Panc1 (cell line): ENCODE measurements around the gene RILP. TPM values are rescaled to one million over a fixed set of nuclear protein-coding genes. Genes with fewer than 3 reads are reported as not detected.

Experiments used
- ATAC-seq: fragments of 200-7000 bp; cut with Tn5 transposase; 2 replicates; pipeline ENCODE4 v1.9.1; 2020; ENCODE audit warnings: mild to moderate bottlenecking, moderate library complexity
- Bru-seq: library from RNA; stranded (reverse); fragments of 400-500 nt; gene quantifications from one replicate; lab custom pipeline; 2021; lab: Mats Ljungman, UMichigan
- BruChase-seq, 2 experiments: library from RNA; stranded (reverse); fragments of 400-500 nt; gene quantifications; one replicate each; lab custom pipeline; 2021; lab: Mats Ljungman, UMichigan
- BruUV-seq: library from RNA; stranded (reverse); fragments of 400-500 nt; replicated peaks from 2 replicates; lab custom pipeline; 2021; lab: Mats Ljungman, UMichigan
- CTCF ChIA-PET: fragments of 300-600 bp; sonication (Branson Sonifier 250); formaldehyde crosslinking; loops from one replicate; lab custom pipeline; 2022; ENCODE audit warnings: antibody characterized with exemption; lab: Charles Lee
- POLR2A ChIA-PET: fragments of 300-600 bp; sonication (Branson Sonifier 250); formaldehyde crosslinking; loops from one replicate; lab custom pipeline; 2022; ENCODE audit warnings: antibody characterized with exemption; lab: Charles Lee
- DNase-seq: peaks from one replicate; pipeline ENCODE4 v3.0.0-alpha.2; 2010; ENCODE audit warnings: low read depth, low spot score
- H3K27ac ChIP-seq: 2 replicates; pipeline ENCODE4 v1.5.1; 2011; ENCODE audit warnings: mild to moderate bottlenecking, low read length, inconsistent platforms
- H3K27me3 ChIP-seq: fragments of 200-500 bp; sonication (Bioruptor generic); 2 replicates; pipeline ENCODE4 v1.6.0; 2014; ENCODE audit warnings: low read length, inconsistent platforms; ENCODE audit not compliant: control insufficient read depth, insufficient read depth
- H3K36me3 ChIP-seq: fragments of 200-500 bp; sonication (Bioruptor generic); 2 replicates; pipeline ENCODE4 v1.5.1; 2014; ENCODE audit warnings: inconsistent platforms, mild to moderate bottlenecking, low read length, moderate library complexity; ENCODE audit not compliant: control insufficient read depth, insufficient read depth
- H3K4me1 ChIP-seq: 2 replicates; pipeline ENCODE4 v1.5.1; 2011; ENCODE audit warnings: inconsistent platforms, mild to moderate bottlenecking, low read length, moderate library complexity; ENCODE audit not compliant: control insufficient read depth, insufficient read depth
- H3K4me3 ChIP-seq, 2 experiments: 2 replicates each; pipeline ENCODE4 v1.5.1; 2011 to 2012; ENCODE audit warnings: low read depth in 2 of 2, low read length in 2 of 2, mild to moderate bottlenecking in 2 of 2, inconsistent platforms in 1 of 2, moderate library complexity in 1 of 2
- H3K9me3 ChIP-seq: fragments of 200-500 bp; sonication (Bioruptor generic); 2 replicates; pipeline ENCODE4 v1.5.1; 2014; ENCODE audit warnings: low read depth, mild to moderate bottlenecking, inconsistent platforms, low read length, moderate library complexity; ENCODE audit not compliant: control insufficient read depth, insufficient read depth
- CTCF ChIP-seq: fragments of 450-650 bp; IDR thresholded peaks from 2 replicates; pipeline ENCODE4 v1.5.1; 2017; ENCODE audit warnings: mild to moderate bottlenecking
- POLR2AphosphoS5 ChIP-seq: IDR thresholded peaks from 2 replicates; pipeline ENCODE4 v1.6.1; 2012; ENCODE audit warnings: mild to moderate bottlenecking, low read depth, low read length, moderate library complexity
- REST ChIP-seq, 2 experiments: IDR thresholded peaks; 2 replicates each; pipeline ENCODE4 v1.6.1; 2011 to 2012; ENCODE audit warnings: low read depth in 2 of 2, control low read depth in 1 of 2, low read length in 1 of 2, mild to moderate bottlenecking in 1 of 2, moderate library complexity in 1 of 2; ENCODE audit not compliant: insufficient read depth in 1 of 2
- SIN3A ChIP-seq: IDR thresholded peaks from 2 replicates; pipeline ENCODE4 v1.6.1; 2012; ENCODE audit warnings: low read depth, mild to moderate bottlenecking, low read length, moderate library complexity, borderline replicate concordance; ENCODE audit not compliant: insufficient read depth
- TCF7L2 ChIP-seq: IDR thresholded peaks from 2 replicates; pipeline ENCODE4 v1.6.1; 2011; ENCODE audit warnings: mild to moderate bottlenecking, low read depth, low read length, inconsistent platforms
- in situ Hi-C: cut with HindIII; loops from 2 replicates; pipeline ENCODE4 v1.10.0; 2016; ENCODE audit warnings: low sequenced_read_pairs, low pct_unique_long_range_greater_than_20kb
- intact Hi-C: fragments of 100-400 bp; cut with micrococcal nuclease; formaldehyde crosslinking; loops from one replicate; pipeline ENCODE4 v1.10.0; 2022; ENCODE audit not compliant: unreplicated experiment
- long read RNA-seq: library from polyadenylated mRNA; unstranded; transcript quantifications from one replicate; pipeline ENCODE4 v2.0.0, GENCODE V29; 2021; ENCODE audit not compliant: unreplicated experiment
- polyA plus RNA-seq: library from polyadenylated mRNA; unstranded; fragments of >200 nt; gene quantifications from one replicate; pipeline ENCODE4 v1.2.1, GENCODE V29; 2012; ENCODE audit warnings: missing spikeins; ENCODE audit not compliant: insufficient read length
- total RNA-seq: library from RNA; stranded (reverse); gene quantifications from one replicate; pipeline ENCODE4 v1.2.1, GENCODE V29; 2021; ENCODE audit not compliant: unreplicated experiment

Gene RILP, protein sequence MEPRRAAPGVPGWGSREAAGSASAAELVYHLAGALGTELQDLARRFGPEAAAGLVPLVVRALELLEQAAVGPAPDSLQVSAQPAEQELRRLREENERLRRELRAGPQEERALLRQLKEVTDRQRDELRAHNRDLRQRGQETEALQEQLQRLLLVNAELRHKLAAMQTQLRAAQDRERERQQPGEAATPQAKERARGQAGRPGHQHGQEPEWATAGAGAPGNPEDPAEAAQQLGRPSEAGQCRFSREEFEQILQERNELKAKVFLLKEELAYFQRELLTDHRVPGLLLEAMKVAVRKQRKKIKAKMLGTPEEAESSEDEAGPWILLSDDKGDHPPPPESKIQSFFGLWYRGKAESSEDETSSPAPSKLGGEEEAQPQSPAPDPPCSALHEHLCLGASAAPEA
- total RNA-seq: 20.8 TPM
- polyA plus RNA-seq: 25.5 TPM
- Bru-seq, nascent RNA: percentile 55 among the genes with signal in this experiment
- BruChase-seq, experiment 1, labeled RNA remaining after a 2-hour chase: percentile 65 among the genes with signal in this experiment
- BruChase-seq, experiment 2, labeled RNA remaining after a 6-hour chase: percentile 67 among the genes with signal in this experiment
- long read RNA-seq, transcript RILP-201 (8 exons, 1,771 nt): major isoform, 19 of 36 reads
- long read RNA-seq, partial matches to known transcripts: 4 of 36 reads
- long read RNA-seq, other reads (novel, unspliced or antisense): 13 of 36 reads

- peaks cover 17% of the 10 kb centered on the region for H3K4me1 ChIP-seq
- CTCF ChIA-PET: interaction anchor here (0.7 kb wide), 2 partner anchors 19 to 63 kb away, joined by 3 to 5 read pairs; no protein-coding TSS in a partner anchor
- 0 out of 2 replicates have a peak, but pooled peaks have one; percentile 22 for TF ChIP-seq SIN3A
- peak; percentile 73 for TF ChIP-seq POLR2AphosphoS5
- 0 out of 4 replicates have a peak, but pooled peaks of 1 of the 2 experiments have one; percentile 31 for TF ChIP-seq REST (IDR thresholded peaks at IDR 0.05; ENCODE audit: insufficient read depth in 1 of 2, low read depth in 2 of 2, low read length in 1 of 2)
- no peak for TF ChIP-seq CTCF
- H3K27me3 ChIP-seq: no peaks in the 10 kb centered on the region
- DNase-seq: no peak
- POLR2A ChIA-PET: interaction anchor here (0.5 to 0.6 kb wide), 2 partner anchors 17 to 83 kb away, joined by 3 to 4 read pairs; no protein-coding TSS in a partner anchor
- peak within 1 kb of the TSS; percentile 75 for H3K27ac ChIP-seq
- peaks cover 2% of the 10 kb centered on the region for H3K36me3 ChIP-seq
- no TSS peak for BruUV-seq
- H3K9me3 ChIP-seq: no peaks in the 10 kb centered on the region
- intact Hi-C loops: no loop called here
- peak; percentile 77 for ATAC-seq
- H3K4me3 ChIP-seq: peak within 1 kb of the TSS; percentile 51 to 53
- in situ Hi-C loops: no loop called here
These were observed at the start of gene RILP for GRCh38 chr17:1649844-1650501. RILP (minus strand) TSS chr17:1649866; CDS start chr17:1649804, 62 bp downstream.

DNA sequence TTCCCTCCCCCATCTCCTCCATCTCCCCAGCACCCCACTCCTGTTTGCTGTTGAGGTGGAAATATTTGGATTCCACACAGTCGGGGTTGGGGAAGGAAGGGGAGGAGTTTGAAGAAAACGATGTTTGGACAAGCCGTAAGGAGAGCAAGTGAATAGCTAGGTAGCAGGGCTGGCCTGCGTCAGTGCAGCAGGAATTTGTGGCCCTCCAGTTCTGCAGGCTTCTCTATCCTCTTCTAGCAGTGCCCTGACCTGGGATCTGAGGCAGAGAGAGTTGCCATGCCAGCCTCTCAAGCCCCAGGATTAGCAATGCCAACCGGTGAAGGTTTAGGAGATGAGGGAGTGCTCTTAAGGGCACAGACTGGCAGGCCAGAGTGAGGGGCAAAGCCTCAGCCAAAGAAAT, 48.0 kb upstream of the RILP start:
- Histone ChIP-seq H3K4me1 (no peaks in the 10 kb centered on the region), H3K27ac (no peak overlapping the region), H3K27me3 (no peaks in the 10 kb centered on the region), H3K9me3 (no peaks in the 10 kb centered on the region), H3K36me3 (no peaks in the 10 kb centered on the region), H3K4me3 (no peak overlapping the region)
- DNase-seq: no peak
- in situ Hi-C loops (no loop called here), intact Hi-C loops (no loop called here)
- ATAC-seq: peak; percentile 53
- POLR2A ChIA-PET: interaction anchor here (0.7 kb wide), 1 partner anchor 103 kb away, joined by 3 read pairs; no protein-coding TSS in a partner anchor
- CTCF ChIA-PET: no interaction called here
- TF ChIP-seq TCF7L2 (no peak), CTCF (no peak), SIN3A (no peak), POLR2AphosphoS5 (no peak), REST (IDR thresholded peaks at IDR 0.05; ENCODE audit: insufficient read depth in 1 of 2, low read depth in 2 of 2, low read length in 1 of 2) (no peak)
- BruUV-seq: no TSS peak
